ENCODE measurements around the gene SAP30BP.

Gene SAP30BP

DNA sequence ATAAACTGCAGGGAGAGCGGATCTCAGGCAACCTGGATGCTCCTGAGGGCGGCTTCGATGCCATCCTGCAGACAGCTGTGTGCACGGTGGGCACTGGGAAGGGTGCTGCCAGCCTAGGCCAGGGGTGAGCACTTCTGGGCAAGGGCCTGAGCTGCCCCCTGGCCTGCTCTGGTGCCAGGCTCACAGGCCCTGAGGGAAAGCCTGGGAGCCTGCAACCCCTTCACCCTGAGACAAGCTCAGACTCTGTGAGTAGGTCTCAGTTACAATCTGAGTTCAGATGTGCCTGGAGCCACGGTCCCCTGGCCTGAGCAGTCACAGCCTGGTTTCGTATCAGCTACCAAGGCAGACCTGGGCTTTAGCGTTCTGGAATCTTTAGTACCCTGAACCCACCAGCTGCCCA, 62.2 kb downstream of the SAP30BP start:
- TF ChIP-seq FOXP2 (optimal IDR thresholded peaks at IDR 0.05; ENCODE audit: borderline replicate concordance, extremely low read depth, extremely low read length, insufficient read depth) (no peak), SIN3A (IDR thresholded peaks at IDR 0.05; ENCODE audit: borderline replicate concordance, insufficient read depth, low read length) (no peak), POLR2AphosphoS5 (IDR thresholded peaks at IDR 0.05; ENCODE audit: low read depth, low read length) (no peak), TAF1 (IDR thresholded peaks at IDR 0.05; ENCODE audit: borderline replicate concordance, insufficient read depth, low read length) (no peak)
- TF ChIP-seq, protein P1, sequence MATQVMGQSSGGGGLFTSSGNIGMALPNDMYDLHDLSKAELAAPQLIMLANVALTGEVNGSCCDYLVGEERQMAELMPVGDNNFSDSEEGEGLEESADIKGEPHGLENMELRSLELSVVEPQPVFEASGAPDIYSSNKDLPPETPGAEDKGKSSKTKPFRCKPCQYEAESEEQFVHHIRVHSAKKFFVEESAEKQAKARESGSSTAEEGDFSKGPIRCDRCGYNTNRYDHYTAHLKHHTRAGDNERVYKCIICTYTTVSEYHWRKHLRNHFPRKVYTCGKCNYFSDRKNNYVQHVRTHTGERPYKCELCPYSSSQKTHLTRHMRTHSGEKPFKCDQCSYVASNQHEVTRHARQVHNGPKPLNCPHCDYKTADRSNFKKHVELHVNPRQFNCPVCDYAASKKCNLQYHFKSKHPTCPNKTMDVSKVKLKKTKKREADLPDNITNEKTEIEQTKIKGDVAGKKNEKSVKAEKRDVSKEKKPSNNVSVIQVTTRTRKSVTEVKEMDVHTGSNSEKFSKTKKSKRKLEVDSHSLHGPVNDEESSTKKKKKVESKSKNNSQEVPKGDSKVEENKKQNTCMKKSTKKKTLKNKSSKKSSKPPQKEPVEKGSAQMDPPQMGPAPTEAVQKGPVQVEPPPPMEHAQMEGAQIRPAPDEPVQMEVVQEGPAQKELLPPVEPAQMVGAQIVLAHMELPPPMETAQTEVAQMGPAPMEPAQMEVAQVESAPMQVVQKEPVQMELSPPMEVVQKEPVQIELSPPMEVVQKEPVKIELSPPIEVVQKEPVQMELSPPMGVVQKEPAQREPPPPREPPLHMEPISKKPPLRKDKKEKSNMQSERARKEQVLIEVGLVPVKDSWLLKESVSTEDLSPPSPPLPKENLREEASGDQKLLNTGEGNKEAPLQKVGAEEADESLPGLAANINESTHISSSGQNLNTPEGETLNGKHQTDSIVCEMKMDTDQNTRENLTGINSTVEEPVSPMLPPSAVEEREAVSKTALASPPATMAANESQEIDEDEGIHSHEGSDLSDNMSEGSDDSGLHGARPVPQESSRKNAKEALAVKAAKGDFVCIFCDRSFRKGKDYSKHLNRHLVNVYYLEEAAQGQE (IDR thresholded peaks at IDR 0.05; ENCODE audit: insufficient read depth in 1 of 2, low read depth in 2 of 2, low read length in 2 of 2) = no peak

DNA sequence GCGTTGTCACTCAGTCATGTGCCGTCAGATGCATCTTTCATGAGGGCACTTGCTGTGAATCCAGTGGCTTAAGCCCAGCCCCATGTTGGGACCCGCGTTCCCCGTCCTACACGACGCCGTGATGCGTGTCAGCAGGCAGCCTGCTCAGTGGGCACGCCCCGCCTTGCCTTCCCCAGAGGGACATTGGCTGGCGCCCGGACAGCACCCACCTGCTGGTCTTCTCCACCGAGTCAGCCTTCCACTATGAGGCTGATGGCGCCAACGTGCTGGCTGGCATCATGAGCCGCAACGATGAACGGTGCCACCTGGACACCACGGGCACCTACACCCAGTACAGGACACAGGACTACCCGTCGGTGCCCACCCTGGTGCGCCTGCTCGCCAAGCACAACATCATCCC, 62.9 kb downstream of the SAP30BP start:
- no peak for TF ChIP-seq SIN3A (IDR thresholded peaks at IDR 0.05; ENCODE audit: borderline replicate concordance, insufficient read depth, low read length)
- TF ChIP-seq TAF1 (IDR thresholded peaks at IDR 0.05; ENCODE audit: borderline replicate concordance, insufficient read depth, low read length) = no peak
- no peak for TF ChIP-seq FOXP2 (optimal IDR thresholded peaks at IDR 0.05; ENCODE audit: borderline replicate concordance, extremely low read depth, extremely low read length, insufficient read depth)
- TF ChIP-seq POLR2AphosphoS5 (IDR thresholded peaks at IDR 0.05; ENCODE audit: low read depth, low read length) = no peak
- TF ChIP-seq, protein P1 (IDR thresholded peaks at IDR 0.05; ENCODE audit: insufficient read depth in 1 of 2, low read depth in 2 of 2, low read length in 2 of 2) = no peak

DNA sequence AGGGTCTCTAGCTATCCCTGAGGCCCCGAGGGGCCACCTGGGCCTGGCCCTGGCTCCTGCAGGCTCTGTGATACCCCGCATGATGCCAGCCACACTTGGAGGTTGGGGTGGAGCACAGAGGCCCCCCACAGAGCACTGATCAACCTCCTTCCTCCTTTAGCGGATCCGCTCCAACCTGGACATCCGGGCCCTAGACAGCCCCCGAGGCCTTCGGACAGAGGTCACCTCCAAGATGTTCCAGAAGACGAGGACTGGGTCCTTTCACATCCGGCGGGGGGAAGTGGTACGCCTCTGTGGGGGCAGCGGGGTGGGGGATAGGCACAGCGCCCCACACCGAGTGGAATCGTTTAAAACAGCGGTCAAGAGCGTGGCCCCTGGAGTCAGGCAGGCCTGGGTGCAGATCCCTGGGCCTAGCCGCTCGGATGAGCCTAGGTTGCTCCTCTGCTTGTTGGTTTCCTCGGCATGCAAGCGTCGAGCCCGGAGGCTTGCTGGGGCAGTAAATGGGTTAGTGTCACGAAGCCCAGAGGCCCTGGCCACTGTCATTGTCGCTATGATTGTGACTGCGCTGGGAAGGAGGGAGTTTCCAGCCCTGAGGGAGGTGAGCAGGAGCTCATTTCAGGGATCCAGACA, 64.1 kb downstream of the SAP30BP start:
- TF ChIP-seq FOXP2 (optimal IDR thresholded peaks at IDR 0.05; ENCODE audit: borderline replicate concordance, extremely low read depth, extremely low read length, insufficient read depth) (no peak), SIN3A (IDR thresholded peaks at IDR 0.05; ENCODE audit: borderline replicate concordance, insufficient read depth, low read length) (no peak), TAF1 (IDR thresholded peaks at IDR 0.05; ENCODE audit: borderline replicate concordance, insufficient read depth, low read length) (no peak), POLR2AphosphoS5 (IDR thresholded peaks at IDR 0.05; ENCODE audit: low read depth, low read length) (no peak)
- TF ChIP-seq, protein P1 (IDR thresholded peaks at IDR 0.05; ENCODE audit: insufficient read depth in 1 of 2, low read depth in 2 of 2, low read length in 2 of 2) = no peak

DNA sequence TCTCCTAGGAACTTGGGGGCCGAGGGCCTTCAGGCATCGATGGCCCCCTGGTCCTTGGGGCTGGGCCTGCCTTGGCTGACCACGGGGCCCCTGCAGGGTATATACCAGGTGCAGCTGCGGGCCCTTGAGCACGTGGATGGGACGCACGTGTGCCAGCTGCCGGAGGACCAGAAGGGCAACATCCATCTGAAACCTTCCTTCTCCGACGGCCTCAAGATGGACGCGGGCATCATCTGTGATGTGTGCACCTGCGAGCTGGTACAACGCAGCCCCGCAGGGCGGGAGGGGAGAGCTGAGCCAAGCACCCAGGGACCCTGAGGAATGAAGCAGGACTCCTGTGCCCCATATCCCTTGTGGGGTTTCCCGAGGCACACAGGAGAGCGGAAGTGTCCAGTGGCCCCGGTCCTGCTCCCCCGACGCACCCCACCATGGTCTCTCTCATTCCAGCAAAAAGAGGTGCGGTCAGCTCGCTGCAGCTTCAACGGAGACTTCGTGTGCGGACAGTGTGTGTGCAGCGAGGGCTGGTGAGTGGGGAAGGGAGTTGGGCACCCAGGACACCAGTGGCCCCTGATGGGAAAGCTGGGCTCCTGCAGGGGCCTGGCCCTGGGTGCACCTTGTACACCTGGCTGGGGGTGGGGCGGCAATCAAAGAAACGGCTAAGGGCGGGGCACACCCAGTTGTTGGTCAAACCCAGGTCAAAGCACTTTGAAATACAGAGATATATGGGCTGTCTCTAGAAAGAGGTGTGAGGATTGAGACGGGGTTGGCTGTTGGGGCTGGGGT, 64.8 kb downstream of the SAP30BP start:
- TF ChIP-seq FOXP2 (optimal IDR thresholded peaks at IDR 0.05; ENCODE audit: borderline replicate concordance, extremely low read depth, extremely low read length, insufficient read depth) (no peak), POLR2AphosphoS5 (IDR thresholded peaks at IDR 0.05; ENCODE audit: low read depth, low read length) (no peak), SIN3A (IDR thresholded peaks at IDR 0.05; ENCODE audit: borderline replicate concordance, insufficient read depth, low read length) (no peak), TAF1 (IDR thresholded peaks at IDR 0.05; ENCODE audit: borderline replicate concordance, insufficient read depth, low read length) (no peak)
- TF ChIP-seq, protein P1 (IDR thresholded peaks at IDR 0.05; ENCODE audit: insufficient read depth in 1 of 2, low read depth in 2 of 2, low read length in 2 of 2) = no peak

Measured in PFSK-1 (cell line).